A549 (cell line): ENCODE data around the gene HOXB1.

Experiments
- CTCF ChIP-seq: fragments of >200 bp; sonication (Bioruptor Twin); formaldehyde crosslinking; IDR thresholded peaks from 3 replicates; pipeline ENCODE4 v1.5.1; 2016
- JUN ChIP-seq, 2 experiments: fragments of >200 bp; sonication (Bioruptor Twin); formaldehyde crosslinking; IDR thresholded peaks; 2 replicates in 1 of 2; 3 replicates in 1 of 2; pipeline ENCODE4 v1.6.1; 2016 to 2017
- KDM1A ChIP-seq: fragments of 200-600 bp; sonication (generic); IDR thresholded peaks from 2 replicates; pipeline ENCODE4 v1.6.1; 2016; ENCODE audit warnings: low read depth, mild to moderate bottlenecking
- POLR2A ChIP-seq: IDR thresholded peaks from 2 replicates; pipeline ENCODE4 v1.6.1; 2012; ENCODE audit warnings: mild to moderate bottlenecking, low read length
- POLR2AphosphoS2 ChIP-seq: conservative IDR thresholded peaks from 2 replicates; pipeline ENCODE4 v1.6.1; 2012; ENCODE audit warnings: low read length, improper control_type of control experiment, inconsistent platforms
- RAD21 ChIP-seq, 2 experiments: fragments of >200 bp in 1 of 2; sonication (Bioruptor Twin) in 1 of 2; formaldehyde crosslinking in 1 of 2; IDR thresholded peaks in 1 of 2; conservative IDR thresholded peaks in 1 of 2; 2 replicates in 1 of 2; 3 replicates in 1 of 2; pipeline ENCODE4 v1.6.1; 2012 to 2018; ENCODE audit warnings: inconsistent platforms in 1 of 2
- REST ChIP-seq: fragments of 200-600 bp; sonication (generic); IDR thresholded peaks from 2 replicates; pipeline ENCODE4 v1.6.1; 2016; ENCODE audit warnings: antibody characterized with exemption, mild to moderate bottlenecking, moderate library complexity

GRCh38 chr17:48483004-48483403, 47.8 kb downstream of the HOXB1 start:
- TF ChIP-seq CTCF (no peak), POLR2AphosphoS2 (no peak), RAD21 (conservative IDR thresholded peaks at IDR 0.05 in 1 of 2, IDR thresholded peaks at IDR 0.05 in 1 of 2) (no peak), POLR2A (no peak), JUN (IDR thresholded peaks at IDR 0.05) (no peak), REST (no peak), KDM1A (no peak)
